Measurements from ENCODE around the gene C2CD2.
A peak's percentile ranks its signal among the peaks of the same experiment; 100 is the strongest.

C2CD2 gene

DNA sequence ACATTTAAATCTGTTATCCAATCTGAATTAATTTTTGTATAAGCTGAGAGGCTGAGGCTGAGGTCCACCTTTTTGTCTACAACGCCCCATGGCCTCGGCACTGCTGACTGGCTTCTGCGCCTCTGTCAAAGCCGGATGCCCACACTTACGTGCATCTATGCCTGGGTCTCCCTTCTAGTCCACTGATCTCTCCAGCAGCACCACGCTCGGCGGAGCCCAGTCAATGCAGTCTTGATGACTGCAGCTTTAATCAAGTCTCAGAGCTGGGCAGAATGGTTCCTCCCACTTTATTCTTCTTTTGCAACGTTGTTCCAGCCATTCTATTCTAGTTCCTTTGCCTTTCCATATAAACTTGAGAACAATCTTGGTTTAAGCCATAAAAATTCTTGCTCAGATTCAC is 84.0 kb downstream of the C2CD2 start:
- H3K4me3 ChIP-seq (ENCODE audit: low read depth, low read length), result no peak overlapping the region
- in situ Hi-C loops (cut with HindIII; ENCODE audit: low sequenced_read_pairs), result no loop called here
- no peak for DNase-seq (ENCODE audit: low read depth, low spot score)
- TF ChIP-seq, protein P1, sequence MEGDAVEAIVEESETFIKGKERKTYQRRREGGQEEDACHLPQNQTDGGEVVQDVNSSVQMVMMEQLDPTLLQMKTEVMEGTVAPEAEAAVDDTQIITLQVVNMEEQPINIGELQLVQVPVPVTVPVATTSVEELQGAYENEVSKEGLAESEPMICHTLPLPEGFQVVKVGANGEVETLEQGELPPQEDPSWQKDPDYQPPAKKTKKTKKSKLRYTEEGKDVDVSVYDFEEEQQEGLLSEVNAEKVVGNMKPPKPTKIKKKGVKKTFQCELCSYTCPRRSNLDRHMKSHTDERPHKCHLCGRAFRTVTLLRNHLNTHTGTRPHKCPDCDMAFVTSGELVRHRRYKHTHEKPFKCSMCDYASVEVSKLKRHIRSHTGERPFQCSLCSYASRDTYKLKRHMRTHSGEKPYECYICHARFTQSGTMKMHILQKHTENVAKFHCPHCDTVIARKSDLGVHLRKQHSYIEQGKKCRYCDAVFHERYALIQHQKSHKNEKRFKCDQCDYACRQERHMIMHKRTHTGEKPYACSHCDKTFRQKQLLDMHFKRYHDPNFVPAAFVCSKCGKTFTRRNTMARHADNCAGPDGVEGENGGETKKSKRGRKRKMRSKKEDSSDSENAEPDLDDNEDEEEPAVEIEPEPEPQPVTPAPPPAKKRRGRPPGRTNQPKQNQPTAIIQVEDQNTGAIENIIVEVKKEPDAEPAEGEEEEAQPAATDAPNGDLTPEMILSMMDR (IDR thresholded peaks at IDR 0.05; ENCODE audit: low read depth, low read length), result no peak

DNA sequence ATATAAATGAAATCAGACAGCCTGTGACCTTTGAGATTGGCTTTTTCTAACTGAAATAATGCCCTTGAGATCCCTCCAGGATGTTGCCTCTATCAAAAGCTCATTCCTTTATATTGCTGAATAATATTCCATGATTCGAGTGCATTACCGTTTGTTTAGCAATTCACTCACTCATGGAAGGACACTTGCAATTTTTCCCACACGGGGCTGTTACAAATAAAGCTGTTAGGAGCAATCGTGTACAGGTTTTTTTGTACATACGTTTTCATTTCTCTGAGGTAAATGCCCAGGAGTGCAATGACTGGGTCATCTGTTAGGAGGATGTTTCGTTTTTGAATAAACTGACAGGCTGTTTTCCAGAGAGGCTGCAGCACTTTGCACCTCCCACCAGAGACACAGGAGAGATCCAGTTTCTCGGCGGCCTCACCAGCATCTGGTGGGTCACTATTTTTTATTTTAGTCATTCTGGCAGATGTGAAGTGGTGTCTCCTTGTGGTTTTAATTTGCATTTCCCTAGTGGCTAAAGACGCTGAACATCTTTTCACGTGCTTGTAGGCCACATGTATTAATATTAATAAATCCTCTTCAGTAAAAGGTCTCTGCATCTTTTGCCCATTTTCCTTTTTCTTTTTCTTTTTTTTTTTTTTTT is 85.6 kb downstream of the C2CD2 start:
- TF ChIP-seq, protein P1 (IDR thresholded peaks at IDR 0.05; ENCODE audit: low read depth, low read length), result no peak
- DNase-seq (ENCODE audit: low read depth, low spot score), result peak; percentile 20
- in situ Hi-C loops (cut with HindIII; ENCODE audit: low sequenced_read_pairs), result no loop called here

DNA sequence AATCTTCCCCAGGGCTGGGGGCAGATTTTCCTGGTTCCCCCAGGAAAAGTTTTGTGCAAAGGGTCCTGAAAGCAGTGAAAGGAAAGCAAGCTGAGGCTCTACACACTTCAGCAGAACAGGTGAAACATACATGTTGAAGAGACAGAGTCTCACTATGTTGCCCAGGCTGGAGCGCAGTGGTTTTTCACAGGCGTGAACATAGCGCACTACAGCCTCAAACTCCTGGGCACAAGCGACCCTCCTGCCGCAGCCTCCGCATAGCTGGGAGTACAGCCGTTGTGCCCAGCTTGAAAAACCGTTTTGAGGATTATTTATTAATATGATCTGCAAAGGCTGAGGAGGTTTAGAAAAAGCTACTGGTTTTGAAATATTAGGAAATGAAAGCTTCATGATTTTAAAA is 86.5 kb downstream of the C2CD2 start:
- TF ChIP-seq, protein P1 (IDR thresholded peaks at IDR 0.05; ENCODE audit: low read depth, low read length), result no peak
- no peak overlapping the region for H3K4me3 ChIP-seq (ENCODE audit: low read depth, low read length)
- no peak for DNase-seq (ENCODE audit: low read depth, low spot score)
- in situ Hi-C loops (cut with HindIII; ENCODE audit: low sequenced_read_pairs), result no loop called here

More for the DNA sequence above, 85.6 kb downstream of the C2CD2 start:
- H3K4me3 ChIP-seq (ENCODE audit: low read depth, low read length), result no peak overlapping the region

DNA sequence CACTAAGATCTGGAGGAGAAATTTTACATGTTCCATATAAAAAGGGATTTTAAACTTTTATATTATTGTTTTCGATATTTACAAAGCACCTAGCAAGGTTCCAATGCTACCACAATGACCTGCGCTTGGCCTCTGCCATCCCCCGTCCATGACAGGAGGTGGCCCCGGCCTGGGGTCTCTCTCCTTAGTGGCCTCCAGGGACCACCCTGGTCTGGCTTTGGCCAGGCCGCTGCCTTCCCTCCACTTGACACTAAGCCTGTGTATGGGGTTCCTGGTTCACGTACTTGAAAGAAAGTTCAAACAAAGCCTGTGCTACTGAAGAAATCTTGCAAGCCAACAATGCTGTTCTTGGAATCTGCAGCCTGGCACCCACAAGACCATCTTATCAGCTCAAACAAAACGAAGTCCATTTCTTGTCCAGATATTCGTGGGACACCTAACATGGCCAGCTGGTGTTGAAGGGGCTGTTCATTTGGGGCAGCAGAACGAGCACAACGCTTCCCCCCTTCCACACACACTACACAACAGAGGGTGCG is 87.5 kb downstream of the C2CD2 start:
- TF ChIP-seq, protein P1 (IDR thresholded peaks at IDR 0.05; ENCODE audit: low read depth, low read length), result no peak
- in situ Hi-C loops (cut with HindIII; ENCODE audit: low sequenced_read_pairs), result no loop called here
- no peak overlapping the region for H3K4me3 ChIP-seq (ENCODE audit: low read depth, low read length)
- no peak for DNase-seq (ENCODE audit: low read depth, low spot score)

DNA sequence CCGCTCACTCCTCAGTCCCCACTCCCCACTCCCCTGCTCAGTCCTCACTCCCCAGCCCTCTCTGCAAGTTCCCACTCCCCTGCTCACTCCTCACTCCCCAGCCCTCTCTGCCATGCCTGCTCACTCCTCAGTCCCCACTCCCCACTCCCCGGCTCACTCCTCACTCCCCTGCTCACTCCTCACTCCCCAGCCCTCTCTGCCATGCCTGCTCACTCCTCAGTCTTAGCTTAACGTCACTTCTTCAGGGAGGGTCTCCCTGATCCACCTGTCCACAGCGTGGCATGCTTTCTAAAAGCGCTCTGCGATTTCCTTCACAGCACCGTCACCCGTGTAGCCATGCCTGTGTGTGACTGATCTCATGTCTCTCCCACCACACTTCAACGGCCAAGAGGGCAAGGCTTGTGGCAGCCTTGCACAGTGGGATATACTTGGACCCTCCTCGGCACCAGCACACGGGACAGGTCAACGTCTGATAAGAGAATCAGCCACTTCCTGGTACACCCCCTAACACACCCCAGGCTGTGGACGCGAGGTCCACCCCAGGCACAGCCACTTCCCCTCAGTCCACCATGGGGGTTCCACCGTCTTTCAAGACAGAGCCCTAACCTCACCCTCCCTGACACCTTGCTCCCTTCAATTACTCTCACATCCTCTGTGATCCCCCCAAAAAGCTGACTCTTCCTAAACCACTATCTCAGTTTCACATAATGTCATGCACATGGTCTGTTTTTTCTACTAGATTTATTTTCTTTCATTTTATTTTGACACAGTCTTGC is 88.6 kb downstream of the C2CD2 start:
- no peak for DNase-seq (ENCODE audit: low read depth, low spot score)
- TF ChIP-seq, protein P1 (IDR thresholded peaks at IDR 0.05; ENCODE audit: low read depth, low read length), result no peak
- in situ Hi-C loops (cut with HindIII; ENCODE audit: low sequenced_read_pairs), result no loop called here
- H3K4me3 ChIP-seq (ENCODE audit: low read depth, low read length), result no peak overlapping the region

DNA sequence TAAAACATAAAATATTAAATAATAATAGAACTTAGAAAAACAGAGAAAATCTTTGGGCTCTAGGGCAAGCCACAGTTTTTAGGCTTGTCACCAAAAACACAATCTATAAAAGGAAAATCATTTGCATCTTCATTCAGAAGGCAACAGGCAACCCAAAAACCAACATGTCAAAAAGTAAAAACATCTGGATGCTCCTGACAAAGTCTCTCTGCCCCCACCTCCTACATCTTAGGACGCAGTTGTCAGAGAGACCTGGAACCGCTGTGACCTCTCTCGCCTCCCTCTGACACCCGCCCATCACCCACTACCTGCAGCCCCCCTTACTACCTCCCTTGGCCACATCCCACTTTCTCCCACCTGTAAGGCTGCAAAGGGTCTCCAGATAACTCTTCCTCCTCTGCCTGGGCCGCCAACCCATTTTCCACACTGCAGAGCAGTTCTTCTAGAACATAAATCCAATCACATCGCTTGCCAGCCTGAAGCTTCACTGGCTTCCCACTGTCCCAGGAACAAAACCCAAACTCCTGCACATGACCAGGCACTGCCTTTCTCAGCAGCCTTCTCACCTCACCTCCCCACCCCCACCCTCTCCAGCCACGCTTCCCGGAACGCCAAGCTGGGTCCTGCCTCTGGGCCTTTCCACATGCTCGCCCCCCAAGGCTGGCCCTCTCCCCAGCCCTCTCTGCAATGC is 89.4 kb downstream of the C2CD2 start:
- no peak for DNase-seq (ENCODE audit: low read depth, low spot score)
- in situ Hi-C loops (cut with HindIII; ENCODE audit: low sequenced_read_pairs), result no loop called here
- no peak overlapping the region for H3K4me3 ChIP-seq (ENCODE audit: low read depth, low read length)
- TF ChIP-seq, protein P1 (IDR thresholded peaks at IDR 0.05; ENCODE audit: low read depth, low read length), result no peak
